Prostate gland (tissue), 2 donors: ENCODE measurements around the gene ADAMTSL5.
"Not testable (repeated sequence)": the region's sequence is repeated elsewhere in the genome, so short reads cannot be mapped to it uniquely, and the experiment has no call there.

Source experiments
- CTCF ChIP-seq, 4 experiments: fragments of 200-600 bp in 2 of 4; fragments of 450-650 bp in 2 of 4; sonication (generic) in 2 of 4; IDR thresholded peaks; 1 replicate in 3 of 4; 2 replicates in 1 of 4; pipeline ENCODE4 v1.5.1; 2016 to 2019; ENCODE audit warnings: antibody characterized with exemption in 4 of 4, mild to moderate bottlenecking in 2 of 4, moderate library complexity in 2 of 4
- POLR2A ChIP-seq: fragments of 450-650 bp; IDR thresholded peaks from one replicate; pipeline ENCODE4 v1.6.1; 2016; ENCODE audit warnings: antibody characterized with exemption, mild to moderate bottlenecking
- POLR2AphosphoS5 ChIP-seq: sonication (generic); formaldehyde crosslinking; IDR thresholded peaks from one replicate; pipeline ENCODE4 v1.6.1; 2017; ENCODE audit warnings: antibody characterized with exemption

DNA sequence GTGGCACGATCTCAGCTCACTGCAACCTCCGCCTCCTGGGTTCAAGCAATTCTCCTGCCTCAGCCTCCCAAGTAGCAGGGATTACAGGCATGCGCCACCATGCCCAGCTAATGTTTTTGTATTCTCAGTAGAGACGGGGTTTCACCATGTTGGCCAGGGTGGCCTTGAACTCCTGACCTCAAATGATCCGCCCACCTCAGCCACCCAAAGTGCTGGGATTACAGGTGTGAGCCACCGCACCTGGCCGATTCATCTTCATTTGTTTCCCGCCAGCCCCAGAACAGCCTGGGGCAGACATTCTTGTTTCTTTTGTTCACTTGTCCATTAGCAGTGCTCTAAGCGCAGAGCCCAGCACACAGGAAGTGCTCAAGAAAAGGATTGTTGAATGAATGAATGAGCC is 35.8 kb downstream of the ADAMTSL5 start:
- not testable (repeated sequence) for TF ChIP-seq CTCF (IDR thresholded peaks at IDR 0.05); POLR2A; POLR2AphosphoS5
